Measurements from ENCODE around the gene KIRREL2. TPM values are rescaled to one million over a fixed set of nuclear protein-coding genes. Genes with fewer than 3 reads are reported as not detected.

KIRREL2 gene
- total and polyA plus RNA-seq, 2 donors (not counting 1 experiment from before 2014, with no cell fraction given), result not detected

DNA sequence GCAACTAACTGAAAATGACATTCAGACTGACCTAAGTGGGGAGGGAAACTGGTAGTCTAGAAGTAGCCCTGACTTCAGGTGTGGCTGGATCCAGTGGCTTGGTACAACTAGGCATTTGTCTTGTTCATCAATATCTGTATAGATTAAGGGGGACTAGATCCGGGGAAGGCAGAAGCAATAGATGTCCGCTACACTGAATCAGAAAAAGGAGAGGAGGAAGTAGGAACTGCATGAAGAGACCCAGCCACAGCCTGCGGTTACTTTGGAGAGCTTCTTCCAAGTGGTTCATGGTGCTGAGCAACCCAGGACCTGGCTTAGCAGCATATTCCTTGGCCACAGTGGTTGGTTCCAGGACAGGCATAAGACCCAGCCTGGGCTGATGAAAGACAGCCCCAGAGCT is 34.1 kb upstream of the KIRREL2 start:
- WGBS (ENCODE audit: insufficient coverage), result 60% methylated on average over 3 of the region's 3 CpGs
- Mint-ChIP-seq H3K9me3 (ENCODE audit: insufficient read depth) (no peaks in the 10 kb centered on the region), H3K4me3 (no peak overlapping the region), H3K27ac (no peak overlapping the region), H3K27me3 (peaks cover 28% of the 10 kb centered on the region), H3K4me1 (peaks cover 2% of the 10 kb centered on the region)
- no peak overlapping the region for H2AFZ ChIP-seq (ENCODE audit: insufficient read depth, low read depth, low read length, poor library complexity, severe bottlenecking)
- CTCF ChIA-PET, result interaction anchor here (0.7 kb wide), 1 partner anchor 159 kb away, joined by 3 read pairs; no protein-coding TSS in a partner anchor
- H3K79me2 ChIP-seq (ENCODE audit: control insufficient read depth, insufficient read depth, low read length), result no peaks in the 10 kb centered on the region
- H3K36me3 ChIP-seq (replicated peaks in 1 of 2; ENCODE audit: control extremely low read depth in 1 of 2, control insufficient read depth in 1 of 2, extremely low read depth in 1 of 2, insufficient read depth in 2 of 2, low read length in 1 of 2), result no peaks in the 10 kb centered on the region
- peaks cover 0 to 13% (median 0%) of the 10 kb centered on the region in 4 experiments for H3K27me3 ChIP-seq (replicated peaks in 1 of 4; ENCODE audit: control extremely low read depth in 1 of 4, control insufficient read depth in 3 of 4, insufficient read depth in 4 of 4, low read length in 3 of 4)
- intact Hi-C loops (cut with micrococcal nuclease), result no loop called here
- POLR2A ChIA-PET, result no interaction called here
- no peak overlapping the region for H3K27ac ChIP-seq (ENCODE audit: low read length in 2 of 2)
- no peak for TF ChIP-seq EZH2 (IDR thresholded peaks at IDR 0.05; ENCODE audit: borderline replicate concordance, insufficient read depth, low read depth, low read length, poor library complexity, severe bottlenecking)
- TF ChIP-seq CTCF (IDR thresholded peaks at IDR 0.05), result no peak
- H3K4me1 ChIP-seq (ENCODE audit: control insufficient read depth in 2 of 2, insufficient read depth in 2 of 2, low read length in 2 of 2), result no peaks in the 10 kb centered on the region
- ATAC-seq (ENCODE audit: low read depth) (no peak), DNase-seq (no peak)
- H3K9ac ChIP-seq (ENCODE audit: low read length), result no peak overlapping the region
- H3K4me3 ChIP-seq (ENCODE audit: control extremely low read depth in 1 of 5, extremely low read depth in 1 of 5, insufficient read depth in 1 of 5, low read depth in 2 of 5, low read length in 4 of 5), result no peak overlapping the region
- no peaks in the 10 kb centered on the region for H4K20me1 ChIP-seq (ENCODE audit: control insufficient read depth, insufficient read depth, low read length, poor library complexity, severe bottlenecking)
- H3K9me3 ChIP-seq (ENCODE audit: control extremely low read depth in 1 of 3, control insufficient read depth in 2 of 3, insufficient read depth in 1 of 3, low read length in 2 of 3), result no peaks in the 10 kb centered on the region
- H3K4me2 ChIP-seq (replicated peaks; ENCODE audit: low read depth, low read length, poor library complexity, severe bottlenecking), result no peak overlapping the region

DNA sequence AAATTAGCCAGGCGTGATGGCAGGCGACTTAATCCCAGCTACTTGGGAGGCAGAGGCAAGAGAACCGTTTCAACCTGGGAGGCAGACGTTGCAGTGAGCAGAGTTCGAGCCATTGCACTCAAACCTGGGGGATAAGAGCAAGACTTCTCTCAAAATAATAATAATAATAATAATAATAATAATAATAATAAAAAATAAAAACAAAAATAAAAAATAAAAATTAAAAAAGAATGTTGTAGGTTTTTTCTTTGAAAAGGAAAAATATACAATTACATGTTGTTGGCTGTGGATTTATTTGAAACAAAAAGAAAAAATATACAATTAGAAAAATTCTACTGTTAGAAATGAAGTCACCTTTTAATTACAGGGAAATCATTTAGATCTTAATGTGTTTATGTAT is 32.6 kb upstream of the KIRREL2 start:
- 73% methylated on average over 3 of the region's 5 CpGs for WGBS (ENCODE audit: insufficient coverage)
- H3K9me3 ChIP-seq (ENCODE audit: control extremely low read depth in 1 of 3, control insufficient read depth in 2 of 3, insufficient read depth in 1 of 3, low read length in 2 of 3), result no peaks in the 10 kb centered on the region
- H3K4me1 ChIP-seq (ENCODE audit: control insufficient read depth in 2 of 2, insufficient read depth in 2 of 2, low read length in 2 of 2), result no peaks in the 10 kb centered on the region
- Mint-ChIP-seq H3K9me3 (ENCODE audit: insufficient read depth) (no peaks in the 10 kb centered on the region), H3K4me1 (peaks cover 2% of the 10 kb centered on the region), H3K27ac (no peak overlapping the region), H3K27me3 (peaks cover 32% of the 10 kb centered on the region), H3K4me3 (no peak overlapping the region)
- intact Hi-C loops (cut with micrococcal nuclease), result no loop called here
- POLR2A ChIA-PET, result no interaction called here
- TF ChIP-seq EZH2 (IDR thresholded peaks at IDR 0.05; ENCODE audit: borderline replicate concordance, insufficient read depth, low read depth, low read length, poor library complexity, severe bottlenecking) (no peak), CTCF (IDR thresholded peaks at IDR 0.05) (no peak)
- no peak overlapping the region for H2AFZ ChIP-seq (ENCODE audit: insufficient read depth, low read depth, low read length, poor library complexity, severe bottlenecking)
- no peak for DNase-seq
- H3K36me3 ChIP-seq (replicated peaks in 1 of 2; ENCODE audit: control extremely low read depth in 1 of 2, control insufficient read depth in 1 of 2, extremely low read depth in 1 of 2, insufficient read depth in 2 of 2, low read length in 1 of 2), result no peaks in the 10 kb centered on the region
- H4K20me1 ChIP-seq (ENCODE audit: control insufficient read depth, insufficient read depth, low read length, poor library complexity, severe bottlenecking), result no peaks in the 10 kb centered on the region
- no peak overlapping the region for H3K4me3 ChIP-seq (ENCODE audit: control extremely low read depth in 1 of 5, extremely low read depth in 1 of 5, insufficient read depth in 1 of 5, low read depth in 2 of 5, low read length in 4 of 5)
- CTCF ChIA-PET, result no interaction called here
- H3K27ac ChIP-seq (ENCODE audit: low read length in 2 of 2), result no peak overlapping the region
- H3K27me3 ChIP-seq (replicated peaks in 1 of 4; ENCODE audit: control extremely low read depth in 1 of 4, control insufficient read depth in 3 of 4, insufficient read depth in 4 of 4, low read length in 3 of 4), result peaks cover 0 to 14% (median 0%) of the 10 kb centered on the region in 4 experiments
- no peaks in the 10 kb centered on the region for H3K79me2 ChIP-seq (ENCODE audit: control insufficient read depth, insufficient read depth, low read length)
- no peak for ATAC-seq (ENCODE audit: low read depth)
- H3K9ac ChIP-seq (ENCODE audit: low read length), result no peak overlapping the region
- no peak overlapping the region for H3K4me2 ChIP-seq (replicated peaks; ENCODE audit: low read depth, low read length, poor library complexity, severe bottlenecking)

Data from B cell (primary cell).